GM19324 (cell line): ENCODE results near the gene MLANA.

Source experiments
- ATAC-seq: cut with Tn5 transposase; IDR thresholded peaks from one replicate; pipeline ENCODE4 v1.9.1; 2021; ENCODE audit warnings: mild to moderate bottlenecking, moderate library complexity; ENCODE audit not compliant: unreplicated experiment, low FRiP score

MLANA gene

DNA sequence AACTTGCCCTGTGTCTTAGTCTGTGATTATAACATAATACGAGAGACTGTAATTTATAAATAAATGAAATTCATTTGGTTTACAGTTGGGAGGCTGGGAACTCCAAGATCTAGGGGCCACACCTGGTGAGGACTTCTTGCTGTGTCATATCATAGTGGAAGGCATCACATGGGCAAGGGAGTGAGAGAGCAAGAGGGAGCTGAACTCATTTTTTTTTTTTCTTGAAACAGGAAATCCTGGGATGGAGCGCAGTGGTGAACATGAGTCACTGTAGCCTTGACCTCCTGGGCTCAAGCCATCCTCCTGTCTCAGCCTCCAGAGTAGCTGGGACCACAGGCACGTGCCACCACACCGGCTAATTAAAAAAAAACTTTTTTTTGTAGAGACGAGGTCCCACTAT is 7.2 kb downstream of the MLANA start:
- ATAC-seq = no peak

DNA sequence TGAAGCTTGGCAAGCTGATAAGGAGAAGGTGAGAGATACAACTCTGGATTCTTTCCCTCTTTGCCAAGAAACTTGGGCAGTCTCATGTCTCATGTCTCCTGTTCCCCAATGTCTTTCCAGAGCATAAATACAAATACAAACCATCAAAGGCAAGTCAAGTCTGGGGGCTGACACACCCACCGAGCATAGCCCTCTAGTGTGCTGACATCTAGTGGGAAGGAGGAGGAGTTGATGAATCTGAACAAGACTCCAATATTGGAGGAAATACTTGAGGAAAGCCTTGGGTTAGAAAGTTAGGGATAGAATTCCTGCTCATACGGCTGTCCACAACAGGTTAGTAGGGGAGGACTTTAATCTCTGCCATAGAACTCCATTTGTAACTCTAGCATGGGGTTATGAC is 8.6 kb downstream of the MLANA start:
- no peak for ATAC-seq

DNA sequence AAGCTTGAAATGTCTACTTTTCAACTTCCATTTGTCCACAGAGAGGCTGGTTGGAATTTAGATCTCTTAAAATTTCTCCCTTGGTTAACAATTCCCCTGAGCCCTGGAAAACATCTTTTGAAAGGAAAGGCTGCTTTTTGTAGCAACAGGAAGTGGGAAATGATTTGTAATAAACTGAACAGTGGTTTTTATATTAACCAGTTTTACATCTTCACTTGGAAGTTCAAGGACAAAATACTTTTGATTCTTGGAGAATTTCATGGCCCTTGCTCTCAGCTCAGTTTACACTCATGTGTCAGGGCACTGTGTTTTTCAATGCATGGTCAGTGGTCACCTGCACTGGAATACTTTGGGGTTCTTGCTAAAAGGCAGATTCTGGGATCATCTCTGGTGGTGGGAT is 9.9 kb downstream of the MLANA start:
- ATAC-seq = no peak

GRCh38 chr9:5902377-5902776 is 11.7 kb downstream of the MLANA start:
- ATAC-seq = no peak

DNA sequence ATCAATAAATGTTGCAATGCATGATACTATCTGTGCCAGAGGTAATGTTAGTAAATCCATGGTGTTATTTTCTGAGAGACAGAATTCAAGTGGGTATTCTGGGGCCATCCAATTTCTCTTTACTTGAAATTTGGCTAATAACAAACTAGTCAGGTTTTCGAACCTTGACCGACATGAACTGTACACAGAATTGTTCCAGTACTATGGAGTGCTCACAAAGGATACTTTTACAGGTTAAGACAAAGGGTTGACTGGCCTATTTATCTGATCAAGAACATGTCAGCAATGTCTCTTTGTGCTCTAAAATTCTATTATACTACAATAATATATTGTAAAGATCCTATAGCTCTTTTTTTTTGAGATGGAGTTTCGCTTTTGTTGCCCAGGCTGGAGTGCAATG is 18.2 kb downstream of the MLANA start:
- no peak for ATAC-seq

DNA sequence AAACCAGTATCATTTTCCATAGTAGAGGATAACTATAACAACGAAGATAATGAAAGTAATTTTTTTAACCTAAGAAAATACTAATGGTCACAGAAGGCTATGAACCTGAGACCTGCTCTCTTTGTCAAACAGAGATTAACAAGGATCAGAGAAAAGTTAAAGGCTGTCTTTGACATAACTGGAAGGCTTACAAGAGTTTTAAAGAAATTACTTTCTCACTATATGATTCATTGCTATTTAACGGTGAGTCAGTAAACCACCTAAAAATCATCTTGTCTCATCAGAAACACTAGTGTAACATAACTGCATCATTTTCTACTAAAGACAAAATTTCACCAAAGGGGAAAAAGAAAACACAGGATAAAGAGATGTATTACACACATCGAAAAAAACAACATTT is 19.3 kb downstream of the MLANA start:
- no peak for ATAC-seq

- ATAC-seq = no peak
These were observed 19.8 kb downstream of the MLANA start for GRCh38 chr9:5910413-5911057.

DNA sequence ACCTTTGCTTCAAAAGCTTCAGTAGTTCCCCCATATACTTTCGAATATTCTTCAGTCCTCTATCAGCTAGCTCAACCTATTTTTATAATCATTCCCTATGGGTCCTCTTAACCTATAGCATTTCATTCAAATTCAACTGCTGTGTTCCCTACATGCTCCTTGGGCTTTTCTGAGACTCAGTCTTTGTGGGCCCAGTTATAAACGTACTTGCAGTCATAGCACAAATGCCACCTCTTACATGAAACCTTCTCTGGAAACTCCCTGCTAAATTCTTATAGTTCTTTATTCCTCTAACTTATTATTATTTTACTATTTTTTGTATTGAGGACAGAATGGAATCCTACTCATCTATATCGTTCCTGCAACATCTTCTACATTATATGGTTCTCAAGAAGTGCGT is 24.7 kb downstream of the MLANA start:
- no peak for ATAC-seq

DNA sequence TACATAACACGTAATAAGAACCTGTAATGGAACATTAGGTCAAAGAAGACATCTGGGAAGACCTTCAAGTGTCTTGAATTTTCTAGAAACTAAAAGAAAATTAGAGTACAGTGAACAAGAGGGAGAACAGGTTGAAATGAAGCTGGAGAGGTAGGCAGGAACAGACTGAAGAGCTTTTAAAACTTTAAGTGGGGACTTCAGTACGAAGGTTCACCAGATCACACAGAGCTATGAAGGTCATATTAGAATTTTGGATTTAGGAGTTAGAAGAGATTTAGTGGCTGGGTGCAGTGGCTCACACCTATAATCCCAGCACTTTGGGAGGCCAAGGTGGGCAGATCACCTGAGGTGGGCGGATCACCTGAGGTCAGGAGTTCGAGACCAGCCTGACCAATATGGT is 26.6 kb downstream of the MLANA start:
- ATAC-seq = no peak

GRCh38 chr9:5917888-5918287 is 27.2 kb downstream of the MLANA start:
- ATAC-seq = no peak

DNA sequence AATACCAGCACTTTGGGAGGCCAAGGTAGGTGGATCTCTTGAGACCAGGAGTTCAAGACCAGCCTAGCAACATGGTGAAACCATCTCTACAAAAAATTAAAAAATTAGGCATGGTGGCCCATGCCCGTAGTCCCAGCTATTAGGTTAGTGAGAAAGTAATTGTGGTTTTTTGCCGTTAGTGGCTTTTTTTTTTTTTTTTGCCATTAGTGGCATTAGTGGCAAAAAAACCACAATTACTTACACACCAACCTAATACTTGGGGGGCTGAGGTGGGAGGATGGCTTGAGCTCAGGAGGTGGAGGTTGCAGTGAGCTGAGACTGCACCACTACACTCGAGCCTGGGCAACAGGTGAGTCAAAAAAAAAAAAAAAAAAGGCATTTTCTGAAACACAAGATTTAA is 27.8 kb downstream of the MLANA start:
- ATAC-seq = no peak

- peak; percentile 74 for ATAC-seq
These were observed 30.2 kb downstream of the MLANA start for GRCh38 chr9:5920860-5921328.

GRCh38 chr9:5922192-5922591 is 31.5 kb downstream of the MLANA start:
- ATAC-seq = peak; percentile 52

DNA sequence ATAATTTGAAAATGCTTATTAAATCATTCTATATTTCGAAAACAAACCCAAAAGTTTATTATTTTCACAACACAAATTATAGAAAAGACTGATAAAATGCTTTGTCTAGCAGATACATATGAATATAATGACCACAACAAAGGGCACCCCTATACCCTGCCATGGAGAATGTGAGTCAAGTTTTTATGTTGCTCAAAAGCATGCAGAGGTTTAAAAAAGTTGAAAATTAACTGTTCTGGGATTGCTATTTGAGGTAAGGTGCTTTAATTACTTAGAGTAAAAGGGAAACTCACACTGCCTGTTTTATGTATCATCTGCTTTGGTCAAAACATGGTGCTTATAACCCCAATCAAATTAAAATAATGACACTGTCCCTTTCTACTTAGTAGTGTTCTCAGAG is 41.0 kb downstream of the MLANA start:
- no peak for ATAC-seq

GRCh38 chr9:5938449-5938848 is 47.8 kb downstream of the MLANA start:
- no peak for ATAC-seq

DNA sequence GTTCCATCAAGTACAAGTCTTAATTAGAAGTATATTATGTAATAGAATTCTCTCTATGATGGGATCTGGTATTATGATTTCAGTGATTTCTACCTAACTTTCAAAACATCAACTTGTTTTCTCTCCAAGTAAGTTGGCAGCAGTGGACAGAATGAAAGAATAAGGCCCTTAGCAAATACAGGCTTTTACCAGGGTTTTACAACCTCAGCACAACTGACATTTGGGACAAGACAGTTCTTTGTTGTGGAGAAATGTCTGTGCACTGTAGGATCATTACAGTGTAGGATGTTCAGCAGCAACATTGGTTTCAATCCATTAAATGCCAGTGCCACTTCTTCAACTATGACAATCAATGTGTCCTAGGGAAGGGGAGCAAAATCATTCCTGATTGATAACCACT is 48.8 kb downstream of the MLANA start:
- ATAC-seq = no peak

- no peak for ATAC-seq
These were observed 50.5 kb downstream of the MLANA start for GRCh38 chr9:5941214-5941613.

- ATAC-seq = no peak
These were observed 54.4 kb downstream of the MLANA start for GRCh38 chr9:5945112-5945511.

DNA sequence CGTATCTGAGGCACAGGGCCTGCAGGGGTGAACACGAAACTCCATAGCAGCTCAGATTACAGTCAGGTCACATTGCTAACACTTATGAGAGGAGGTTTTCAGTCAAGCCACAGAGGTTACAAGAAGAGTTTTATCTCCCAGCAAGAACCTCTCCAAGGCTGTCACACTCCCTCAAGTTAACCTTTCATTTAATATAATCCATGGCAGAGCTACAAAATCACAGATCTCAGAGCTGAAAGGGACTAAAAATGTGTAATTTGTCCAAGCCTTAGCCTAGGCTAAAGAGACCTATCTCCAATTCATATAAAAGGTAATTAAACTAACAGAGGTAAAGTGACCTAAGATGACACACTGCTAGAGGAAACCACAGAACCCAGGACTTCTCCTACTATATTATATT is 57.2 kb downstream of the MLANA start:
- ATAC-seq = no peak

DNA sequence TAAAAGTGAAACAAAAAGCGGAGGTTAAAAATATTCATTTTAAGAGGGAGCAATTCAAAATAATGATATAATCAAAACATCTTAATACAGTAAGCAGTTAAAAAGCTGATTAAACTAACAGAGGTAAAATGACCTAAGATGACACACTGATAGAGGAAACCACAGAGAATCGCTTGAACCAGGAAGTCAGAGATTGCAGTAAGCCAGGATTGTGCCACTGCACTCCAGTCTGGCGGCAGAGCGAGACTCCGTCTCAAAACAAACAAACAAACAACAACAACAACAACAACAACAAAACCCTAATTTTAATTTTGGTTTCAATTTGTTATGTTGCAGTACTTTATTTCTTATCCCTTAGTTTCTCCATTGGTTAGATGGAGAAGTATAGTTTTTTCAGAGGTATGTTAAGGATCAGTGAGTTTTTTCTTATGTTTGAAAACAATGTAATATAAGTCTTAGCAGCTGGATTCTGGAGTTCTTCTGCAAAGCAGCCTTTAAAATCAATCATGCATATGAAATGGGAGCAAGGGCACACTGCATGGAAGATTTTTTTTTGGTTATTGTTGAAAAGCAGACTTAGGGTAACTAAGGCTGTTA is 58.5 kb downstream of the MLANA start:
- no peak for ATAC-seq

- no peak for ATAC-seq
These were observed 59.6 kb downstream of the MLANA start for GRCh38 chr9:5950261-5950660.

DNA sequence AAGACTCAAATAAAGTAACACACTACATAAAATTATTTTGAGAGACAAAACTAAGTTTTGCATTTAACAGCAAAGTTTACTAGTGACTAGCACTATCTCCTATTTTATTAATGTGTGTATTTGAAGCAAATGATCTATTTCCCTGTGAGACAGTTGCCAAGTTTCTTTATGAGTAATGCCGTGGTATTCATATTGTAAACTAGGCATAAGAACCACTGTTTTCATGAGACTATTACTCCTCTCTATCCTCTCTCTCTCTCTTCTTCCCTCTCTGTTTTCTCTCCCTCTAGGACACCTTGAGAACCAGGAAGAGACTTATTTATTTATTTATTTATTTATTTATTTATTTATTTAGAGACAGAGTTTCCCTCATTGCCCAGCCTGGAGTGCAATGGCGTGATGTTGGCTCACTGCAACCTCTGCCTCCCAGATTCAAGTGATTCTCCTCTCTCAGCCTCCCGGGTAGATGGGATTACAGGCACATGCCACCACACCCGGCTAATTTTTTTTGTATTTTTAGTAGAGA is 61.1 kb downstream of the MLANA start:
- ATAC-seq = no peak
